Measurements from ENCODE around the gene PLET1.

Gene PLET1

DNA sequence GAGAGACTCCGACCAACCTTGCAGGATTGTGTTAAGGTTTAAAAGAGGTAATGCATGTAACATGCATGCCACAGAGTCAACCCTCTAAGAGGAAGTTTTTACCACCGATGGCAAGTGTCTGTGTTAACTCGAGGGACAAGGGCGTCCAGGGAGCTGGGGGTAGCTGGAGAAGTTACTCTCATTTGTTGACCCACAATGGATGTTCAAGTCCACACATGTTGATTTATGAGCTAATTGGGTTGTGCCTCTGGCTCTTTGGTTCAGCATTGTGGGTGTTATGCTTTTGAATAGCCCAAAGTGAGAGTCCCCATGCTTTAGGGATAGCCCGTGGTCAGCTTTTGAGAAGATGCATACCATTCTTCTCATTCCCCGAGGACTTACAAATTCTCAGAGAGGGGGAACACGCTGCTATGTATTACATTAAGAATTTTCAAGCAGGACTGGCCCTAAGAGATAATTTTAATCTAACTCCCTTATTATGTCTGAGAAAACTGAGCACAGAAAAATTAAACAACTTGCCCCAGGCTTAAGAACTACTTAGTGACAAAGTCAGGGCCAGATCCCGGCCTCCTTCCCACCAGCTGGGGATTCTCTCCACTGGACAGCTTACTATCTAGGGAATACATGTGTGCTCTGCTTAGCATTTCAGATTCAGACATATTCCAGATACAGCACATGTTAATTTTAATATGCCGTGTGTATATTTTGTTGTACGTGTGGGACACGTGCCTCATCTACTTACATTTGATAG lies 5.2 kb upstream of the PLET1 start:
- TF ChIP-seq, protein P1, sequence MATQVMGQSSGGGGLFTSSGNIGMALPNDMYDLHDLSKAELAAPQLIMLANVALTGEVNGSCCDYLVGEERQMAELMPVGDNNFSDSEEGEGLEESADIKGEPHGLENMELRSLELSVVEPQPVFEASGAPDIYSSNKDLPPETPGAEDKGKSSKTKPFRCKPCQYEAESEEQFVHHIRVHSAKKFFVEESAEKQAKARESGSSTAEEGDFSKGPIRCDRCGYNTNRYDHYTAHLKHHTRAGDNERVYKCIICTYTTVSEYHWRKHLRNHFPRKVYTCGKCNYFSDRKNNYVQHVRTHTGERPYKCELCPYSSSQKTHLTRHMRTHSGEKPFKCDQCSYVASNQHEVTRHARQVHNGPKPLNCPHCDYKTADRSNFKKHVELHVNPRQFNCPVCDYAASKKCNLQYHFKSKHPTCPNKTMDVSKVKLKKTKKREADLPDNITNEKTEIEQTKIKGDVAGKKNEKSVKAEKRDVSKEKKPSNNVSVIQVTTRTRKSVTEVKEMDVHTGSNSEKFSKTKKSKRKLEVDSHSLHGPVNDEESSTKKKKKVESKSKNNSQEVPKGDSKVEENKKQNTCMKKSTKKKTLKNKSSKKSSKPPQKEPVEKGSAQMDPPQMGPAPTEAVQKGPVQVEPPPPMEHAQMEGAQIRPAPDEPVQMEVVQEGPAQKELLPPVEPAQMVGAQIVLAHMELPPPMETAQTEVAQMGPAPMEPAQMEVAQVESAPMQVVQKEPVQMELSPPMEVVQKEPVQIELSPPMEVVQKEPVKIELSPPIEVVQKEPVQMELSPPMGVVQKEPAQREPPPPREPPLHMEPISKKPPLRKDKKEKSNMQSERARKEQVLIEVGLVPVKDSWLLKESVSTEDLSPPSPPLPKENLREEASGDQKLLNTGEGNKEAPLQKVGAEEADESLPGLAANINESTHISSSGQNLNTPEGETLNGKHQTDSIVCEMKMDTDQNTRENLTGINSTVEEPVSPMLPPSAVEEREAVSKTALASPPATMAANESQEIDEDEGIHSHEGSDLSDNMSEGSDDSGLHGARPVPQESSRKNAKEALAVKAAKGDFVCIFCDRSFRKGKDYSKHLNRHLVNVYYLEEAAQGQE (IDR thresholded peaks at IDR 0.05; ENCODE audit: insufficient read depth in 1 of 2, low read depth in 2 of 2, low read length in 2 of 2): no peak
- TF ChIP-seq TAF1 (IDR thresholded peaks at IDR 0.05; ENCODE audit: borderline replicate concordance, insufficient read depth, low read length) (no peak), POLR2AphosphoS5 (IDR thresholded peaks at IDR 0.05; ENCODE audit: low read depth, low read length) (no peak), FOXP2 (optimal IDR thresholded peaks at IDR 0.05; ENCODE audit: borderline replicate concordance, extremely low read depth, extremely low read length, insufficient read depth) (no peak), SIN3A (IDR thresholded peaks at IDR 0.05; ENCODE audit: borderline replicate concordance, insufficient read depth, low read length) (no peak)

DNA sequence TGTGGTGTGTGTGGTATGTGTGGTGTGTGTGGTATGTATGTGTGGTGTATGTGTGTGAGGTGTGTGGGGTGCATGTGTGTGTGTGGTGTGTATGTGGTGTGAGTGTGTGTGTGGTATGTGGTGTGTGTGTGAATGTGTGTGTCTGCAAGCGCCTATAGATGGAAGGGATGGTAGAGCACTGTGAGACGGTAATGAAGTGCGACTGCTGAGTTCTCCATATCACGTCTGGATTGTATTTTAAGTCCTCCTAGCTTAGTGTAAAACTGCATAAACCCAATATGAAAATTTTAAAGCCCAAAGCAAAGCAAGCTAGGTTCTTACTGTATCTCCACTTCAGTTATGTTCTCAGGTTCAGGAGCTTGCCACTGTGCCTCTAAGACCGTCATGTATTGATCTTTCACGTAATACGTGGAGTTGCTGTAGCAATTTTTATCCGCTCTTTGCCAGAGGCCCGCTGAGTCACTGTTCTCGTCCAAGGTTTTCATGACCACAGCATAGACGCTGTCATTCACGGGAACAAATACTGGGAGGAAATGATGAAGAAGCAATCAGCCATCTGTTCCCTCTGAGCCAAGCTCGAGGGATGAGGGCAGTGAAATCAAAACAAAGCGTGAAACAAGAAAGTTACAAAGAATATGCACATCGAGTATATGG lies 5.5 kb downstream of the PLET1 start:
- no peak for TF ChIP-seq FOXP2 (optimal IDR thresholded peaks at IDR 0.05; ENCODE audit: borderline replicate concordance, extremely low read depth, extremely low read length, insufficient read depth)

DNA sequence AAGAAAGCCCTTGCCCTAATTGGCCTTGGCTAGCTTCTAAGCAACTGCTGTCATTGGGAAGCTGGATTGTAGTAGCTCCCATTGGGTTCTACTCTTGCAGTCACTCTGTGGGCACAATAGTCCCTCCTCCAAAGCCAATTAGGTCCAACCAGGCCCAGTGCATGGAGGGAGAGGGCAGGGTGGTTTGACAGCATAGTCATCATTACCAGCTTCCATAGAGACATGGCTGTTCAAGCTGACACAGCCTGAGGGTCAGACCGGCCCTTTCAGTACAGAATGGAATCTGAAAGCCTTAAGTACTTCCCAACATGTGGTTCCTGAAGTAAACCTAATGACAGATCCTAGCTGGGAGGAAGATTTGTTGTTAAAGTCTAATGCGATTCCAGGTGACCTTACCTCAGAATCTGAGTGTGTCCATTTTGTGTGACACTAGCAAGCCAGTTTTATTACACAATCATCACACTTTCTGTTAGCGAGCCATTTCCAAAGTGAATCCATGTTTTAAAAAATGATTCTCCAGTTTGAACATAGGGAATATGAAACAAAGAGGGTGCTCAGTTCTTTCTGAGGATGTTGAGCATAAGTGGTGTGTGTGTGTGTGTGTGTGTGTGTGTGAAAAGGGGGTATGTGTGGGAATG lies 6.9 kb downstream of the PLET1 start:
- TF ChIP-seq TAF1 (IDR thresholded peaks at IDR 0.05; ENCODE audit: borderline replicate concordance, insufficient read depth, low read length): no peak
- no peak for TF ChIP-seq FOXP2 (optimal IDR thresholded peaks at IDR 0.05; ENCODE audit: borderline replicate concordance, extremely low read depth, extremely low read length, insufficient read depth)
- no peak for TF ChIP-seq POLR2AphosphoS5 (IDR thresholded peaks at IDR 0.05; ENCODE audit: low read depth, low read length)
- TF ChIP-seq SIN3A (IDR thresholded peaks at IDR 0.05; ENCODE audit: borderline replicate concordance, insufficient read depth, low read length): no peak
- TF ChIP-seq, protein P1 (IDR thresholded peaks at IDR 0.05; ENCODE audit: insufficient read depth in 1 of 2, low read depth in 2 of 2, low read length in 2 of 2): no peak

DNA sequence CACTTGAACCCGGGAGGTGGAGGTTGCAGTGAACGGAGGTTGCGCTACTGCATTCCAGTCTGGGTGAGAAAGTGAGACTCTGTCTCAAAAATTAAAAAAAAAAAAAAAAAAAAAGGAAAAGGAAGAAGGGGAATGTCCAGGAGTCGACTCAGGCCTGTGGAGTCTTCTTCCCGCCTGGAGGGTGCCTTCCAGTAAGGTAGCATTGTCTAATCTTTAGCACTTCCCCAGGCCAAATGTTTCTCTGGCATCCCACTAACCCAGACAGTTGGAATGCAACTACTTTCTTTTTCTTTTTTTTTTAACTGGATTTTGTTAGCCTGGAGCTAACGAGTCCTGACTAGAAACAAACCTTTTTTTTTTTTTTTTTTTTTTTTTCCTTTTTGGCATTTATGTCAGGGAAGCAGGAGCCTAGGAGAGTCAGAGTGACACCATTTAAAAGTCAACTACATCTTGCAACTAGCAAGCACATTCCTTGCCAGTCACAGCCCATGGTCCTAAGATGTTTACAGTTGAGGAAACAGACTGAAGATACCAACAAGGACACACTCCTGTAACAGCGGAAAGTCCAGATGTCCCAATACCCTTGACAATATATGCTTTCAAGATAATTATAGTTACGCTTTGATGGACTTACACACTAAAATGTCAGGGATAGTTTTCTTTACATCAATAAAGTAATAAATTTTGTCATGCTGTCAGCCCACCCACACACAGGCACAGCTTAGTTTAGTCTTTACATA lies 10.6 kb downstream of the PLET1 start:
- no peak for TF ChIP-seq POLR2AphosphoS5 (IDR thresholded peaks at IDR 0.05; ENCODE audit: low read depth, low read length)
- no peak for TF ChIP-seq TAF1 (IDR thresholded peaks at IDR 0.05; ENCODE audit: borderline replicate concordance, insufficient read depth, low read length)
- no peak for TF ChIP-seq FOXP2 (optimal IDR thresholded peaks at IDR 0.05; ENCODE audit: borderline replicate concordance, extremely low read depth, extremely low read length, insufficient read depth)
- TF ChIP-seq, protein P1 (IDR thresholded peaks at IDR 0.05; ENCODE audit: insufficient read depth in 1 of 2, low read depth in 2 of 2, low read length in 2 of 2): no peak
- TF ChIP-seq SIN3A (IDR thresholded peaks at IDR 0.05; ENCODE audit: borderline replicate concordance, insufficient read depth, low read length): no peak

DNA sequence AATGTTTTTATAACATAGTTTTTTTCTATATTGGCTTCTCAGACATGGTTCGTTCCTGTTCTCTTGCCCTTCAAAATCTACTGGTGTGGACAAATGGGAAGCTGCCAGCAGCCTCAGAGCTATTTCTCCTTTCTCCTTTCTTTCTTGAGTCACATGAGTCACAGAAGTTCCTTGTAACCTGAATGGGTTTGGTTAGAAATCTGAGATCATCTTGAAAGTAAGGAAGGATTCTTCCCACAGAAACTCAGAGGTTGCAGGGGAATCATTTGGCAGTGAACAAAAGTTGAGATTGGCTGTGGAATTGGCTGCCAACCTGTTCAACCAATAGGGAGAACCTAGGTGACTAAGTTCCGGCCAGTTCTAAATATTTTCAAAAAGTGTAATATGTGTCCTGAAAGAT lies 12.5 kb downstream of the PLET1 start:
- TF ChIP-seq FOXP2 (optimal IDR thresholded peaks at IDR 0.05; ENCODE audit: borderline replicate concordance, extremely low read depth, extremely low read length, insufficient read depth) (no peak), TAF1 (IDR thresholded peaks at IDR 0.05; ENCODE audit: borderline replicate concordance, insufficient read depth, low read length) (no peak), SIN3A (IDR thresholded peaks at IDR 0.05; ENCODE audit: borderline replicate concordance, insufficient read depth, low read length) (no peak), POLR2AphosphoS5 (IDR thresholded peaks at IDR 0.05; ENCODE audit: low read depth, low read length) (no peak)
- TF ChIP-seq, protein P1 (IDR thresholded peaks at IDR 0.05; ENCODE audit: insufficient read depth in 1 of 2, low read depth in 2 of 2, low read length in 2 of 2): no peak

Measured in PFSK-1 (cell line).